GM19372 (cell line): Measurements from ENCODE around the gene PRSS50.

Source experiments
- ATAC-seq: cut with Tn5 transposase; IDR thresholded peaks from one replicate; pipeline ENCODE4 v1.9.1; 2021; ENCODE audit warnings: mild to moderate bottlenecking, low read depth, moderate library complexity; ENCODE audit not compliant: unreplicated experiment

The PRSS50 gene

GRCh38 chr3:46671541-46672348 lies 45.9 kb downstream of the PRSS50 start:
- ATAC-seq = no peak

- ATAC-seq = no peak
Measured at GRCh38 chr3:46670891-46671427, 46.7 kb downstream of the PRSS50 start.

GRCh38 chr3:46670000-46670890 lies 47.4 kb downstream of the PRSS50 start:
- no peak for ATAC-seq

GRCh38 chr3:46669191-46669999 lies 48.3 kb downstream of the PRSS50 start:
- no peak for ATAC-seq

GRCh38 chr3:46668591-46668990 lies 49.1 kb downstream of the PRSS50 start:
- ATAC-seq = no peak

GRCh38 chr3:46668116-46668515 lies 49.6 kb downstream of the PRSS50 start:
- no peak for ATAC-seq

- ATAC-seq = no peak
Measured at GRCh38 chr3:46667657-46668056, 50.0 kb downstream of the PRSS50 start.

GRCh38 chr3:46667061-46667621 lies 50.5 kb downstream of the PRSS50 start:
- no peak for ATAC-seq

- no peak for ATAC-seq
Measured at GRCh38 chr3:46666453-46666845, 51.2 kb downstream of the PRSS50 start.

- ATAC-seq = no peak
Measured at GRCh38 chr3:46665763-46666452, 51.8 kb downstream of the PRSS50 start.

- no peak for ATAC-seq
Measured at GRCh38 chr3:46664971-46665762, 52.5 kb downstream of the PRSS50 start.

GRCh38 chr3:46664188-46664970 lies 53.3 kb downstream of the PRSS50 start:
- no peak for ATAC-seq

- ATAC-seq = no peak
Measured at GRCh38 chr3:46663591-46664135, 54.0 kb downstream of the PRSS50 start.

- ATAC-seq = no peak
Measured at GRCh38 chr3:46662771-46663551, 54.7 kb downstream of the PRSS50 start.
